GM18507 (cell line): Measurements from ENCODE around the gene MLST8.

ENCODE experiments used
- DNase-seq: peaks from one replicate; pipeline ENCODE4 v3.0.0; 2011; ENCODE audit warnings: low read depth; ENCODE audit not compliant: insufficient read length; ENCODE audit errors: extremely low spot score
- FAIRE-seq: peaks from 2 replicates; lab custom pipeline; 2011; peaks lifted over from hg19 to GRCh38; lab: Jason Lieb, UNC

Gene MLST8

GRCh38 chr16:2172688-2173335 lies 32.4 kb upstream of the MLST8 start:
- DNase-seq (no peak), FAIRE-seq (no peak)

- no peak for FAIRE-seq
- DNase-seq = no peak
Observed at GRCh38 chr16:2173366-2173765, 31.9 kb upstream of the MLST8 start.

DNA sequence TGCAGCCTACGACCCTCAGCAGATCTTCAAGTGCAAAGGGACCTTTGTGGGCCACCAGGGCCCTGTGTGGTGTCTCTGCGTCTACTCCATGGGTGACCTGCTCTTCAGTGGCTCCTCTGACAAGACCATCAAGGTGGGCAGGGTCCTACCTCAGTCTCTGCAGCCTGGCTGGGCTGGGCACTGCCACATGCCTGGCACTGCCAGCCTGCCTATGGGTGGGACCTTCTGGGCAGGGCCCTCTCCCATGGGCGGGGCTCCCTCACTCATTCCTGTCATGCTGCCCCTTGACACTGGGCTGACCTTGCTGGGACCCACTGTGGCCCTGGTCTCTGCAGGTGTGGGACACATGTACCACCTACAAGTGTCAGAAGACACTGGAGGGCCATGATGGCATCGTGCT lies 31.3 kb upstream of the MLST8 start:
- FAIRE-seq = no peak
- DNase-seq = no peak

- FAIRE-seq (no peak), DNase-seq (no peak)
Observed at GRCh38 chr16:2174396-2175131, 30.7 kb upstream of the MLST8 start.

GRCh38 chr16:2175454-2175853 lies 29.8 kb upstream of the MLST8 start:
- DNase-seq (no peak), FAIRE-seq (no peak)

- no peak for FAIRE-seq
Observed at GRCh38 chr16:2176047-2176446, 29.2 kb upstream of the MLST8 start.

DNA sequence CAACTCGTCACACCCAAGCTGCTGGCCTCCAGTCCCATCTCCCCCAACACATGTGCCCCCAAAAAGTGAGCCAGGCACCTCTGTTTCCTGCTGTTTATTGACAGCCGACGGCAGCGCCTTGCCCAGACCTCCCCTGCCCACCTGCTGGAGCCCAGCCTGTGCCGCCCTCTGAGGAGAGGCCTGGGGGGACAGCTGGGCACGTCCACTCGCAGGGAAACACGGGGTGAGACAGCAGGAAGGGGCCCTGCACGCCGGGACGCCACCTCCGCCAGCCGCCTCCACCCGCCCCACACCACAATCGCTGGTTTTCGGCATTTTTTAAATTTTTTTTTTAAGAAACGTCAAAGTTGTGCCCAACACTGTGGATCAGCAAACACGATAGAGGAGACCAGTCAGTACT lies 28.2 kb upstream of the MLST8 start:
- FAIRE-seq (no peak), DNase-seq (no peak)

More at GRCh38 chr16:2176047-2176446, 29.2 kb upstream of the MLST8 start:
- no peak for DNase-seq

DNA sequence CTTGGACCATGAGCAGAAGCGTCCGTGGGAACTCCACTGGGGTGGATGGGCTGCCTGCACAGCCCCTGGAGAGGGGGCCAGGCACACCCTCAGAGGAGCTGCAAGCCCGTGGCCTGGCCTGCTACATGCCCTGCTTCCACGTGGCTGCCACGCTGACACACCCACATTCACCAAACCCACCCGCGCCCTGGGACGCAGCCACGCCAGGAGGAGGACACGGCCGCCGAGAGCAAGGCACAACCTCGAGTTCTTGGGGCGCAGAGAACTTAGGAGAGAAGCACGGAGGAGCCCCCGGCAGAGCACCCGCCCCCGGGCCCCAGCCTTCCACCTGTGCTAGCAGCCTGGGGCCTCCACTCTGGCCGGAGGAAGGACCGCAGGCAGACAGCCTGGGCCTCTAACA lies 27.7 kb upstream of the MLST8 start:
- FAIRE-seq = no peak
- no peak for DNase-seq

- no peak for DNase-seq
- no peak for FAIRE-seq
Observed at GRCh38 chr16:2178321-2179106, 26.7 kb upstream of the MLST8 start.

DNA sequence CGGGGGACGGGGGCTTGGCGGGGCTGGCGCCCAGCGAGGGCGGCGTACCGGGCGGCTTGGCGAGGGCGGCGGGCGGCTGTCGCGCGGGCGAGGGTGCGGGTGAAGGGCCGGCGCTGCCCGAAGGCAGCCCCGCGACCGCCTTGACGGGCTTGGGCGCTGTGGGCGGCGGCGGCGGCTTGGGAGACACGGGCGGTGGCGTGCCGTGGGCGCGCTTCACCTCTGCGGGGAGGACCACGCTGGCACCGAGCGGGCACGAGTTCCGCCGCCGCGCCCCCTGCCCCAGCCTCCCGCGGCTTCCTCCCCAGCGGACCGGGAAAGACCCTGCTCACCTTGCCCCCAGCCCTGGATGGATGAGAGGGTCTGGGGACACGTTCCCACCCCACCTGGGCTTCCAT lies 26.1 kb upstream of the MLST8 start:
- FAIRE-seq (no peak), DNase-seq (no peak)

DNA sequence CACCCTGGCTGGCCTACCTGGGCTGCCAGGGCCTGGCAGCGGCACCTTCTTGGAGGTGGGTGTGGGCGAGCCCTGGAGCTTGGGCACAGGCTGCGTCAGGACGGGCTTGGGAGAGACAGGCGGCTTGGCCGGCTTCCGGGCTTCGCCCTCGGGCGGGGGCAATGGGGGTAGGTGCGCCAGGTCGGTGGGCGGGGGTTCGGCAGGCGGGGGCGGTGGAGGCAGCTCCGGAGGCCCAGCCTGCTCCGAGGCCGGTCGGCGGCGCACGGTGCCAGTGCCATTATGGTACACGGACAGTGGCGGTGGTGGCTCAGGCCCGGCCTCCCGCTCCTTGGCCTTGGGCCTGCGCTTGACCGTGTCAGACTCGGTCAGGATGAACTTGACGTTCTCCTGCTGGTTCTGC lies 25.7 kb upstream of the MLST8 start:
- DNase-seq (no peak), FAIRE-seq (no peak)

- no peak for DNase-seq
- FAIRE-seq = no peak
Observed at GRCh38 chr16:2180461-2180860, 24.8 kb upstream of the MLST8 start.

GRCh38 chr16:2180962-2181923 lies 24.0 kb upstream of the MLST8 start:
- no peak for FAIRE-seq
- no peak for DNase-seq

DNA sequence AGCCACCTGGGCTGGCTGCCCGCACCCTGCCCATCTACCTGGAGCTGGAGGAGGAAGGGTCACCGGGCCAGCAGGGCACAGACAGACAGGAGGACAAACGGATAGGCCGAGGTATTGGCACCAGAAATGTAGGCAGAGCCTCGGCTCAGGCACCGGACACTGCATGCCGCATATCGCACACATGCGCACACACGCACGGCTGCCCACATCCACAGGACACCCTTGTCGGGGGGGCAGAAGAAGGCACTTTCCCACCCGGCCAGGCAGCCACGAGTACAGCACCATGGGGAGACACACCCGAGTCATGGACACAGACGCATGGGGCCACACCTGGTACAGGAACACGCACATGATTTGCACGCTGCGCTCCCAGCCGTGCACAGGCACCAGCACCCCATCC lies 23.3 kb upstream of the MLST8 start:
- FAIRE-seq (no peak), DNase-seq (no peak)

DNA sequence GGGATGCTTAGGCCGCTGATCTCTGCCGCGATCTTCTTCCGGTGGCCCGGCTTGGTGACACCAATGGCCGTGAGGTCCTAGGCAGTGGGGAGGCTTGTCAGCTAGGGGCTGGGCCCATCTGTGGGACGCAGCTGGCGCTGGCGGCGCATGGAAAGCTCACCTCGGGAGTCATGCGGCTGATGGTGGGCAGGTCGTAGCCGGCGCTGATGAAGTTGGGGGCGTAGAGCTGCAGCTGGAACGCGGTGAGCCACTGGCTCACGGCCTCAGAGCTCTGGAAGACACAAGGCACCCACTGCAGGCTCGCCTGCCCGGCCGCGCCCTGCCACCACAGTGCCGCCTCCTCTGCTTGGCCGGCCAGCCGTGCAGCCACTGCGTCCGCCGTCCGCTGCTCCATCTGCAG lies 21.6 kb upstream of the MLST8 start:
- FAIRE-seq (no peak), DNase-seq (no peak)

- DNase-seq = no peak
- FAIRE-seq = no peak
Observed at GRCh38 chr16:2184346-2184745, 20.9 kb upstream of the MLST8 start.

DNA sequence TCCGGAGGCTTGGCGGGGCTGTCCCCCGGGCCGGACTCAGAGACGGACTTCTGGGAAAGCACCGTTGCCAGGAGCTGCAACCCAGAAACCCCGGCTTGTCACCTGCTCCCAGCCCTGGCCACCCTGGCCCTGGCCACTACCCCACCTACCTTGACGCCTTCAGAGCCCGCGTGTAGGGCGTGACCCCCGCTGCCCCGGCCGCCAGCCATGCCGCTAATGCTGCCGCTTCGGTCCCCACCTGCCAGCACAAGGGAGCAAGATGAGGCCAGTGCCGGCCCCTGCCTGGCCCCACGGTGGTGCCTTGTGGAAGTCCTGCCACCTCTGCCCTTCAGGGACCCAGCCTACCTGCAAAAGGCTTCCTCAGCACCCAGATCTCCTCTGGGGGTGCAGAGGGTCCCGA lies 20.3 kb upstream of the MLST8 start:
- DNase-seq (no peak), FAIRE-seq (no peak)

GRCh38 chr16:2186064-2186463 lies 19.2 kb upstream of the MLST8 start:
- DNase-seq (no peak), FAIRE-seq (no peak)

DNA sequence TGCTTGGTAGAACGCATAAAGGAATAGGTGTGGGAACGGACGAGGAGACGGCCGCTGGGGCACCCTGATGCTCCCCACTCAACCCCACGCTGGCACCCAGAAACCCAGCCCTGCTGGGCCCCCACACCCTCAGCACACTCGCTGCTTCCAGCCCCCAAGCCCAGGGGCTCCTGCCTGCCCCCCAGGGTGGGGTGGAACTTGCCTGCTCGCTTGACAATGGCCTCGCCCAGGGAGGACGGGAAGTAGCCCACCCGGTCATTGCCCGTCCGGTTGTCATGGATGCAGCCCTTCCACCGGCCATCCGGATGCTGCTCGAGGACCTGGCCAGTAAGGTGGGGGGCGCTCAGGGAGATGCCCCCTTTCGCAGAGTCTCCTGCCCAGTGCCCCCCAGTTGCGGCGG lies 18.7 kb upstream of the MLST8 start:
- no peak for DNase-seq
- no peak for FAIRE-seq

DNA sequence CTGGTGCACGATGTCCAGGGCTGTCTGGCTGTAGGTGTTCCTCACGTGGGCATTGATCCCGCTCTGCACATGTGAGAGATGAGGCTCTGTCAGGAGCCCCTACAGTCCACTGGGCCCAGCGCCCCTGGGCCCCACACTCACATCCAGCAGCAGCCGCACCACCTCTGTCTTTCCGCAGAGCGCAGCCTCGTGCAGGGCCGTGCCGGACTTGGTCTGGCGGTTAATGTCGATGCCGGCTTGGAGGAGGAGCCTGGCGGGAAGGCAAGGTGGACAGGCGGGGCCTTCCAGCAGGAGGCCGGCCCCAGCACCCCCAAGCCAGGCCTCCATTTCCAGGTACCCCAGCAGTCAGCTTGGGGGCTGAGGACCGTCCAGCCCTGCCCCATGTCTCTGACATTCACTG lies 18.0 kb upstream of the MLST8 start:
- no peak for DNase-seq
- FAIRE-seq = no peak
